SK-N-SH treated with all-trans-retinoic acid at 6 μM for 48 hours (cell line): ENCODE results near the gene ZBTB3.

Source experiments
- ARNTL ChIP-seq: fragments of 450-650 bp; formaldehyde crosslinking; IDR thresholded peaks from 2 replicates; pipeline ENCODE4 v1.5.0; 2020; ENCODE audit warnings: low read depth, mild to moderate bottlenecking, moderate library complexity, borderline replicate concordance
- BACH2 ChIP-seq: fragments of 250-450 bp; sonication (Bioruptor Pico); IDR thresholded peaks from 2 replicates; pipeline ENCODE4 v1.9.0; 2021; ENCODE audit warnings: mild to moderate bottlenecking, borderline replicate concordance
- CSRNP3 ChIP-seq: fragments of 250-450 bp; sonication (Bioruptor Pico); IDR thresholded peaks from 2 replicates; pipeline ENCODE4 v1.5.1; 2021; ENCODE audit warnings: mild to moderate bottlenecking, moderate library complexity
- ESRRG ChIP-seq: fragments of 250-450 bp; sonication (Bioruptor Pico); IDR thresholded peaks from 2 replicates; pipeline ENCODE4 v1.6.1; 2021; ENCODE audit warnings: mild to moderate bottlenecking
- PATZ1 ChIP-seq: fragments of 250-450 bp; sonication (Bioruptor Pico); IDR thresholded peaks from 2 replicates; pipeline ENCODE4 v1.8.0; 2020; ENCODE audit warnings: mild to moderate bottlenecking, moderate library complexity, borderline replicate concordance
- POU6F1 ChIP-seq: fragments of 250-450 bp; sonication (Bioruptor Pico); IDR thresholded peaks from 2 replicates; pipeline ENCODE4 v1.8.0; 2021; ENCODE audit warnings: low read depth, mild to moderate bottlenecking, moderate library complexity, borderline replicate concordance
- RARB ChIP-seq: fragments of 250-450 bp; sonication (Bioruptor Pico); IDR thresholded peaks from 2 replicates; pipeline ENCODE4 v1.8.0; 2021; ENCODE audit warnings: mild to moderate bottlenecking, moderate library complexity
- ZFP30 ChIP-seq: fragments of 450-650 bp; formaldehyde crosslinking; IDR thresholded peaks from 2 replicates; pipeline ENCODE4 v1.5.0; 2022; ENCODE audit warnings: mild to moderate bottlenecking, moderate library complexity
- ZNF565 ChIP-seq: fragments of 450-650 bp; formaldehyde crosslinking; conservative IDR thresholded peaks from 2 replicates; pipeline ENCODE4 v1.5.0; 2020; ENCODE audit warnings: low read depth, mild to moderate bottlenecking, moderate library complexity

GRCh38 chr11:62728171-62728988 lies 25.6 kb downstream of the ZBTB3 start, which contains the start of gene TTC9C:
- TF ChIP-seq ARNTL (CRISPR knock-in tag) (no peak), BACH2 (CRISPR knock-in tag) (no peak), POU6F1 (CRISPR knock-in tag) (no peak), ZNF565 (CRISPR knock-in tag) (no peak), CSRNP3 (CRISPR knock-in tag) (no peak), ZFP30 (CRISPR knock-in tag) (no peak), RARB (no peak), PATZ1 (CRISPR knock-in tag) (no peak), ESRRG (CRISPR knock-in tag) (no peak)
